MM.1S (cell line): ENCODE data around the gene EBF4.
"Not testable (repeated sequence)": the region's sequence is repeated elsewhere in the genome, so short reads cannot be mapped to it uniquely, and the experiment has no call there.

Experiments
- DNase-seq: peaks from one replicate; pipeline ENCODE4 v3.0.0-alpha.2; 2015
- H2AFZ ChIP-seq: fragments of 300-600 bp; sonication (generic); 2 replicates; pipeline ENCODE4 v1.6.0; 2016; ENCODE audit warnings: antibody characterized with exemption, low read length
- H3F3A ChIP-seq: fragments of 300-600 bp; sonication (generic); 2 replicates; pipeline ENCODE4 v1.6.1; 2016; ENCODE audit warnings: mild to moderate bottlenecking, antibody characterized with exemption, low read length, moderate library complexity, mixed read lengths; ENCODE audit not compliant: insufficient read depth
- H3K27ac ChIP-seq: fragments of 300-600 bp; sonication (generic); 2 replicates; pipeline ENCODE4 v1.5.1; 2016; ENCODE audit warnings: mild to moderate bottlenecking, low read length
- H3K27me3 ChIP-seq: fragments of 300-600 bp; sonication (generic); replicated peaks from 2 replicates; pipeline ENCODE4 v1.6.0; 2016; ENCODE audit warnings: low read length; ENCODE audit not compliant: insufficient read depth
- H3K36me3 ChIP-seq: fragments of 300-600 bp; sonication (generic); replicated peaks from 2 replicates; pipeline ENCODE4 v1.6.1; 2016; ENCODE audit warnings: mild to moderate bottlenecking, low read length, mixed read lengths; ENCODE audit not compliant: insufficient read depth
- H3K4me1 ChIP-seq: fragments of 300-600 bp; sonication (generic); 2 replicates; pipeline ENCODE4 v1.6.1; 2016; ENCODE audit warnings: low read length, mixed read lengths
- H3K4me2 ChIP-seq: fragments of 300-600 bp; sonication (generic); 2 replicates; pipeline ENCODE4 v1.6.0; 2016; ENCODE audit warnings: low read depth, low read length
- H3K4me3 ChIP-seq: fragments of 300-600 bp; sonication (generic); 2 replicates; pipeline ENCODE4 v1.5.1; 2016; ENCODE audit warnings: low read length, mixed read lengths
- H3K79me2 ChIP-seq: fragments of 300-600 bp; sonication (generic); 2 replicates; pipeline ENCODE4 v1.6.1; 2016; ENCODE audit warnings: mixed run types, low read length, mixed read lengths
- H3K9ac ChIP-seq: fragments of 300-600 bp; sonication (generic); 2 replicates; pipeline ENCODE4 v1.6.1; 2016; ENCODE audit warnings: low read length, mixed read lengths
- H3K9me2 ChIP-seq: fragments of 300-600 bp; sonication (generic); replicated peaks from 2 replicates; pipeline ENCODE4 v1.6.1; 2016; ENCODE audit warnings: mild to moderate bottlenecking, low read length, mixed read lengths; ENCODE audit not compliant: insufficient read depth
- H3K9me3 ChIP-seq: fragments of 300-600 bp; sonication (generic); replicated peaks from 2 replicates; pipeline ENCODE4 v1.6.1; 2016; ENCODE audit warnings: mild to moderate bottlenecking, low read length, mixed read lengths; ENCODE audit not compliant: insufficient read depth
- H4K20me1 ChIP-seq: fragments of 300-600 bp; sonication (generic); 2 replicates; pipeline ENCODE4 v1.6.1; 2016; ENCODE audit warnings: mild to moderate bottlenecking, low read length, moderate library complexity, mixed read lengths; ENCODE audit not compliant: insufficient read depth
- EZH2 ChIP-seq: fragments of 300-600 bp; sonication (generic); optimal IDR thresholded peaks from 2 replicates; pipeline ENCODE3; 2017; ENCODE audit warnings: low read depth, mild to moderate bottlenecking, antibody characterized with exemption, low read length, mixed read lengths
- EZH2phosphoT487 ChIP-seq: fragments of 300-600 bp; sonication (generic); IDR thresholded peaks from 2 replicates; pipeline ENCODE4 v1.6.1; 2018; ENCODE audit warnings: antibody characterized with exemption, low read length
- TF ChIP-seq, protein P1 (sequence below): fragments of 300-600 bp; sonication (generic); IDR thresholded peaks from 2 replicates; pipeline ENCODE4 v1.5.1; 2016; ENCODE audit warnings: antibody characterized with exemption, low read length, mixed read lengths

EBF4 gene

DNA sequence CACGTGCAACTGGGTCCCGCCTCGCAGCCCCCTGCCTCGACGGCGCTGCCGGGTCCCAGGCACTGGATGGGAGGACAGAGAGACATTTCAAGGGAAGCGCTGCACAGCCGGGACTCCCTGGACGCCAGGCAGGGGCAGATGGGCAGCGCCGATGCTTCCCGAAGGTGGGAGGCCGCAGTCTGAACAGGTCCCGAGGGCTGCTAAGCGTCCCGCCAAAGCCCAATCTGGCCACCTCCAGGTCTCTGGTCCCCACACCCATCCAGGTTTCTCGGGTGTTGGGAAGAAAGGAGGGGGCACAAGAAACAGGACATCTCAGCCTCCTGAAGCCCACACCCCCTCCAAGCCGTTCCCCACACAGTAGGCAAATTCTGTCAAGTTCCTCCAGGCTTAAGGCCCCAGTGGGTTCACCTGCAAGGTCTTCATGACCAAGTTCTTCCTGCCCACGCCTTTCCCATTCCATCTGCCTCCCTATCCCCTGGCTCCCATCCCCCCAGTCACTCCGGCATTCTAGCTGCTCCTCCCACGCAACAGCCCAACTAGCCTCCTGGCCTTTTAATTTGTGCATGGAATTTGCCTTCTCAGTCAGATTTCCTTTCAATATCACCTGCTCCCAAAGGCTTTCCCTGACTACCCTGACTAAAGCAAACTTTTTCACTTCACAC, 113.2 kb downstream of the EBF4 start:
- H3K4me2 ChIP-seq, result no peak overlapping the region
- H3K4me3 ChIP-seq, result no peak overlapping the region
- DNase-seq, result no peak
- H3K79me2 ChIP-seq, result no peaks in the 10 kb centered on the region
- H3F3A ChIP-seq, result no peaks in the 10 kb centered on the region
- H3K9me3 ChIP-seq, result no peaks in the 10 kb centered on the region
- no peak overlapping the region for H3K9ac ChIP-seq
- H3K9me2 ChIP-seq, result no peaks in the 10 kb centered on the region
- no peak overlapping the region for H3K27ac ChIP-seq
- H4K20me1 ChIP-seq, result no peaks in the 10 kb centered on the region
- H2AFZ ChIP-seq, result no peak overlapping the region
- H3K4me1 ChIP-seq, result no peaks in the 10 kb centered on the region
- peaks cover 64% of the 10 kb centered on the region for H3K27me3 ChIP-seq
- TF ChIP-seq EZH2 (no peak), EZH2phosphoT487 (no peak)
- TF ChIP-seq, protein P1, sequence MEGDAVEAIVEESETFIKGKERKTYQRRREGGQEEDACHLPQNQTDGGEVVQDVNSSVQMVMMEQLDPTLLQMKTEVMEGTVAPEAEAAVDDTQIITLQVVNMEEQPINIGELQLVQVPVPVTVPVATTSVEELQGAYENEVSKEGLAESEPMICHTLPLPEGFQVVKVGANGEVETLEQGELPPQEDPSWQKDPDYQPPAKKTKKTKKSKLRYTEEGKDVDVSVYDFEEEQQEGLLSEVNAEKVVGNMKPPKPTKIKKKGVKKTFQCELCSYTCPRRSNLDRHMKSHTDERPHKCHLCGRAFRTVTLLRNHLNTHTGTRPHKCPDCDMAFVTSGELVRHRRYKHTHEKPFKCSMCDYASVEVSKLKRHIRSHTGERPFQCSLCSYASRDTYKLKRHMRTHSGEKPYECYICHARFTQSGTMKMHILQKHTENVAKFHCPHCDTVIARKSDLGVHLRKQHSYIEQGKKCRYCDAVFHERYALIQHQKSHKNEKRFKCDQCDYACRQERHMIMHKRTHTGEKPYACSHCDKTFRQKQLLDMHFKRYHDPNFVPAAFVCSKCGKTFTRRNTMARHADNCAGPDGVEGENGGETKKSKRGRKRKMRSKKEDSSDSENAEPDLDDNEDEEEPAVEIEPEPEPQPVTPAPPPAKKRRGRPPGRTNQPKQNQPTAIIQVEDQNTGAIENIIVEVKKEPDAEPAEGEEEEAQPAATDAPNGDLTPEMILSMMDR, result no peak
- no peaks in the 10 kb centered on the region for H3K36me3 ChIP-seq

DNA sequence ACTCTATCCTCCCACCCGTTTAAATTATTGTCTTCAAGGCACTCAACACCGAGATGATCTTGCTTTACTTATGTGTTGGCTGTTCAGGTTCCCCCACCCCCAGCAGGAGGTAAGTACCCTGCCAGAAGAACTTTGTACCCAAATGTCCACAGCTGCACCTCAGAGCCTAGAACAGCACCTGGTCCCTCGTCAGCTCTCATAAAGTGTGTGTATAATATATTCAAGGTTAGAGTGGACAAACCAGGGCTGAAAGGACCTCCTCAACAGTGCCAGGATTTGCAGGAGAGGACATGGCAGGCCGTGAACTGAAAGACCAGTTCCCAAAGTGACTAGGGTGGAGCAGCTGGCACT, 113.7 kb downstream of the EBF4 start:
- Histone ChIP-seq H4K20me1 (no peaks in the 10 kb centered on the region), H3K27ac (no peak overlapping the region), H3K9me3 (no peaks in the 10 kb centered on the region), H3K79me2 (no peaks in the 10 kb centered on the region), H3K4me1 (no peaks in the 10 kb centered on the region), H3F3A (no peaks in the 10 kb centered on the region), H3K9ac (no peak overlapping the region), H2AFZ (no peak overlapping the region), H3K27me3 (peaks cover 59% of the 10 kb centered on the region), H3K4me3 (no peak overlapping the region), H3K36me3 (no peaks in the 10 kb centered on the region), H3K4me2 (no peak overlapping the region), H3K9me2 (no peaks in the 10 kb centered on the region)
- TF ChIP-seq EZH2, result no peak
- TF ChIP-seq, protein P1, result no peak
- no peak for TF ChIP-seq EZH2phosphoT487
- DNase-seq, result no peak

GRCh38 chr20:2807019-2807418, 114.4 kb downstream of the EBF4 start:
- no peaks in the 10 kb centered on the region for H3K9me2 ChIP-seq
- H3K27me3 ChIP-seq, result peaks cover 53% of the 10 kb centered on the region
- no peaks in the 10 kb centered on the region for H3K4me1 ChIP-seq
- H3F3A ChIP-seq, result no peaks in the 10 kb centered on the region
- no peak overlapping the region for H3K4me3 ChIP-seq
- no peak overlapping the region for H3K4me2 ChIP-seq
- DNase-seq, result no peak
- no peak overlapping the region for H2AFZ ChIP-seq
- H3K9ac ChIP-seq, result no peak overlapping the region
- no peaks in the 10 kb centered on the region for H4K20me1 ChIP-seq
- H3K9me3 ChIP-seq, result no peaks in the 10 kb centered on the region
- H3K36me3 ChIP-seq, result no peaks in the 10 kb centered on the region
- H3K27ac ChIP-seq, result no peak overlapping the region
- no peaks in the 10 kb centered on the region for H3K79me2 ChIP-seq
- TF ChIP-seq EZH2 (no peak), EZH2phosphoT487 (no peak)
- TF ChIP-seq, protein P1, result no peak

GRCh38 chr20:2807929-2808328, 115.3 kb downstream of the EBF4 start:
- not testable (repeated sequence) for H3K4me2 ChIP-seq, H3K79me2 ChIP-seq, H3K9ac ChIP-seq, H3K27ac ChIP-seq, H3K9me3 ChIP-seq, H3K4me3 ChIP-seq, H3K9me2 ChIP-seq, DNase-seq, H2AFZ ChIP-seq, H3K4me1 ChIP-seq, H4K20me1 ChIP-seq, H3K36me3 ChIP-seq, H3F3A ChIP-seq
- peaks cover 44% of the 10 kb centered on the region for H3K27me3 ChIP-seq
